GM21786 (cell line): ENCODE data around the gene ZEB2.

Experiments used
- ATAC-seq: cut with Tn5 transposase; IDR thresholded peaks from one replicate; pipeline ENCODE4 v1.9.1; 2021; ENCODE audit not compliant: unreplicated experiment

The ZEB2 gene

DNA sequence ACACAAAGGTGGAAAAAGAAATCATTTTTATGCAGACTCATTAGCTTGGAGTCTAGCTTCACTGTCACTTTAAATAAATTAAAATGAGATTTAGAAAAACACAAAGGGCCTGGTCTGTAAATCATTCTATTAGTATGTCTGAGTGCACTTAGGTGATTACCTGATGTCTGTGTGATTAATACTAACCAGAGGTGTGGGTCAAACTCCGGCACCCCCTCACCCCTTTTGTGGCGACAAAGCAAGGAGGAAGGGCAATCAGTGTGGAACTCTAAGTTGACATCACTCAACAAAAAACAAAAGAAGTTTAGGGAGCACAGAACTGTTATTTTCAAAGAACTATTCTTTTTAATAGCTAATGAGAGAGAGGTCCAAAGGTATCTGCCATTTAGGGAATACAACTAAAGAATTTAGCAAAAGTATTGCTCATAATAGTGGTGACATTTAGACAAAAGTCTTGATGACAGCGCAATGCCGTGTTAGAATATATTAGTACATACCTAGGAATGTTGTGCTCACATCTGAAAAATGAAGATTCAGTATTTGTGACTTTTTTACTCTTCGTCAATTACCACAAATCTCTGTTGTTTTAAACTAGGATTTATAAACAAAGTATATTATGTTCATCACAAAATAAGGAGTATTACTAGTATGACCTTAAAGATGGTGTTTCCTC is 66.3 kb downstream of the ZEB2 start:
- no peak for ATAC-seq

DNA sequence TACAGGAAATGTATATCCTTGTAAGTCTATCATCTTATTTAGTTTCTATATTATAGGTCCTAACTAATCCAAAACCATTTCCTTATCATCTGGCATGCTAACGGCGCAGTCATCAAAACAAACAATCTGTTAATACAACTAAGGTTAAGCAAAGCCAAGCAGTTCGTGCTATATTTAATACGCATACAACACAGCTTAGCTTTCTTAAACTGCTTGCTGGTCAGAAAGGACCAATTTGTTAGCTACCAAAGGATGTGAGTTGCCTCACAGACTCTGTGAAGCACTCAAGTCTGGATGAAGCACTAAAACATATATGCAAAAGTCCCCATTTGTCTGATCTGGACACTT is 67.0 kb downstream of the ZEB2 start:
- no peak for ATAC-seq

DNA sequence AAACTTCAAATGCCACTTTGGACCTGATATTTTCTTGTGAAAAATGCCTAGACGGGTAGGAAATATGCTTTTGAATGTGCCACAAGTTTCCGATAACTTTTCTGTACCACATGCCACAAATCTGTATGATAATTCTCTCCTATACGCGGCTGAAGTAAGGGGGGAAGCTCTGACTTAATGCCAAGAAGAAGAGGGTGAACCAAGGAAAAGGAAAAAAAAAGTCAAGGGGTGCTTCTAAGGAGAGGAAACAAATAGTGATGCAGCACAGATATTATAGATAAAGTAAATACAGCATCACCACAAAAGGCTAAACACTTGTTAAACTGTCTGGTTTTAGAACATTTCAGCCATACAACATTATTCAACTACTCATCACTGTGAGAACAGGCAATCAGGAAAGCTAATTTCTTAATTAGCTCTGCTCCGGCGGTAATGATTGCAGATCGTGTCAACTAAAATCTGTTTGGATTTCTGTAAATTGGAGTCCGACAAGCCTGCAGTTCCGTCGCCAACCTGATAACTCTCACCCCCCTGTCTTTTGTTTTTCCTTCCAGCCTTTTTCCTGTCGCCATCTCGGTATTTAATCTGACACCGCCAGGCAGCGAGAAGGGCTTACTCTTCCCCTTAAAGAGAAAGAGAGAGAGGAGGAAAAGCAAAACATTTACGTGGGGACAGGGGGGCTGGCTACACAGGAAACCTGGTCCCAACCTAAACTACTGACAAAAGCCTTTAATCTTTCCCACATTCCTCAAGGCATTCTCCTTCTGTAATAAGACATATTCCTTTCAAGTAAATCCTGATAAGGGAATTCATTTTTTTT is 67.5 kb downstream of the ZEB2 start:
- ATAC-seq: no peak

DNA sequence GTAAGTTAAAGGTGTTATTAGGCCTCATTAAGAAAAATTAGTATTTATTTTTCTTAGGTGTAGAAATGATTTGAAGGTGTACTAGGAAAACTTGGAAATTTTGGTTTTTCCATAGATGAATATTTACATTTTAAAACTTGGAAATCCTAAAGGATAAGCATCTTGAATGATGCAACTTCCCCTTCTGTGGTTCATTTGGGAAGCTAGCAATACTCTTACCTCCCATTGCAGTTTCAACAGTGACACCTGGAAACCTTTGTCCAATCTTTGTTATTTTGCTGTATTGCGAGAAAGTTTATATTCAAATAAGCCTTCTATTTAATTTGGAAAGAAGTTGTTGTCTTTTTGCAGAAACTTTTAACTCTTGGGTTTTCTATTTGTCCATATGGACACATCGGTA is 68.5 kb downstream of the ZEB2 start:
- ATAC-seq: no peak

DNA sequence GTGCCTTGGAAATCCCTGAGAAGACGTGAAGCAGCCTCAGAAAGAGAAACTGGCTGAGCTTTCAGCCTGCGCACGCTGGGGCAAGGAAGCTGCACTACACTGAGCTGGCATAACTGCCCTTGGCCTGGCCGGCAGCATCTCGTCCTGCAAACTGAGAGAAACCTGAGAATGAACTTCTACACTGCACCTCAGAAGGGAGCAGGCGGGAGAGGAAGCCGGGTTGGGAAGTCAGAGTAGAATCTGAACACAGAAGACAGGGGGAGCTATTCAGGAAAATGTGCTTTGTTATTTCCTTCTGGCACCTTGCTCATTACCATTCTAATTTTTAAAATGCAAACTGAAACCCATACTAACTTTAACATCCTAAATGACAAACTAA is 70.9 kb downstream of the ZEB2 start:
- ATAC-seq: peak; percentile 69

DNA sequence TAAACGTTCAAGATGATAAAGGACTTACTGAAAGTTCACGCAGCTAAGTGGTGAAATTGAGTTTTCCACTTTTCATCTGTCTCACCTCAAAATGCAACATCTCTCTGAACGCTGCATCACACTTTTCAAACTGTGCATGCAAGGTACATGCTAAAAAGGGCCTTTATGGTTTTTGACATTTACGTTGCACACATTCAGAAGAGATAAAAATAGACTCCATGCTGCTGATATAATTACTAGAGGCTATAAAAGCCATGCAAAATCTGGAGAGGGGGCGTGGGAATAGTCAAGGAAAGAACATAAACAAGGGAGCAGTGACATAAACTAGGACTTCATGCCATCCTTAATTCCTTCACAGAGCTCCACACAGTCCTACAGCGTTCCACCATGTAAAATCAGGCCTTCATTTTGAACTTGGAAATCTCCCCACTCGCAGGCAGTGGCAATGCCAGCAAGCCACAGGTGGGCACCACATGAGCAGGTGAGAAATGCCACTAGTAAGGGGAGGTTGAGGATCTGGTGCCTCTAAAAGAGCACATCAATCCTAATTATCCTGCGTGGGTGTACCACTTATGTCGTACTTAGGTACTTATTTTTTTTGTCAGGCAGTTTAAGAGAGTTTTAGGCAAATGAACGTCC is 71.4 kb downstream of the ZEB2 start:
- ATAC-seq: no peak

DNA sequence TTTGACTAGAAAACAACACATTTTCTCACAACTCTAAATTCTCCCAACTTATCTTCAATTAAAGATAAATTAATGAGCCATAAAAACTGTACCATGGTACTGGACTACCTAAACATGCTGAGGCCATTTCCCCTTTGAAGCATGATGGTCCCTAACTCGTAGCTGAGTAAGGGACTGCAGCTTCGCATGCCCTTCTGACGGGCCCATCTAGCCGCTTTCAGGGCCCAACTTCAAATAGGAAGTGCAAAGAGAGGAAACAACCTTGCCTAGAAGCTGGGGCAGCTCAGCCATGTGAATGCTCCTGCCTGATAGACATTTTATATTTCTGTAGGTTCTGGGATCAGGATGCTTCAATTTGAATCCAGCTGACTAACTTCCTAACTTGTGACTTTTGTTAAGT is 72.4 kb downstream of the ZEB2 start:
- no peak for ATAC-seq

DNA sequence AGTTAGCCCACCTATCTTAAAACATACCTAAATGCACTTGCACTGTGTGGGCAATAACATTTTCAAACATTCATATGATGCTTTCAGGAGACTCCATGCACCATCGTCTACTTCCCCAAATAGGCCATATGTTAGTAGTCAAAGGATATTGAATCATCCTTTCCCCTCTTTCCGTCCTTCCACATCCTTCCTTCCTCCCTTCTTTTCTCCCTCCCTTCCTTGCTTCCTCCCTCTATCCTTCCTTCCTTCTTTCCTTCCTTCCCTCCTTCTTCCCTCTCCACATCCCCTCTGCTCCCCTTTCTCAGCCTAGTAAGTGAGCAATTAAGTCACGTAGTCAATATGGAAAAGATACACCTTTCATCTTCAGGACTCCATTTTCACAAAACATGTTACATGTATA is 73.8 kb downstream of the ZEB2 start:
- ATAC-seq: no peak

DNA sequence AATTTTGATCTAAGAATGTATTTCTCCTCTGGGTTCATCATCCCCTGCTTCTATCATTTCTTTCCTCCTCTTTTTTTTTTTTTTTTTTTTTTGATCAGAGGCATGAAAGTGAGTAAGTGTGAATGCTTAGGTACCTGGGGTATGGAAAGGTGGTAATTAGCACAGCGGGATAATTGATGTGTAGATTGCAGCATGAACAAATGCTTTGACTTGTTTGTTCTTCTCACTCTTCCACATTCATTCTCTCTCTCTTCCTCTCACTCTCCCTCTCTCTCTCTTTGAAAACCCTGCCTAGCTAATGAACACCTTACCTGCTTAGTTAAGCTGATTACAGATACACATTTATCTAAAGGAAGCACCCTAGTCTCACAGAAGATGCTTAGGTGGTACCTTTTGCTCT is 74.7 kb downstream of the ZEB2 start:
- no peak for ATAC-seq

DNA sequence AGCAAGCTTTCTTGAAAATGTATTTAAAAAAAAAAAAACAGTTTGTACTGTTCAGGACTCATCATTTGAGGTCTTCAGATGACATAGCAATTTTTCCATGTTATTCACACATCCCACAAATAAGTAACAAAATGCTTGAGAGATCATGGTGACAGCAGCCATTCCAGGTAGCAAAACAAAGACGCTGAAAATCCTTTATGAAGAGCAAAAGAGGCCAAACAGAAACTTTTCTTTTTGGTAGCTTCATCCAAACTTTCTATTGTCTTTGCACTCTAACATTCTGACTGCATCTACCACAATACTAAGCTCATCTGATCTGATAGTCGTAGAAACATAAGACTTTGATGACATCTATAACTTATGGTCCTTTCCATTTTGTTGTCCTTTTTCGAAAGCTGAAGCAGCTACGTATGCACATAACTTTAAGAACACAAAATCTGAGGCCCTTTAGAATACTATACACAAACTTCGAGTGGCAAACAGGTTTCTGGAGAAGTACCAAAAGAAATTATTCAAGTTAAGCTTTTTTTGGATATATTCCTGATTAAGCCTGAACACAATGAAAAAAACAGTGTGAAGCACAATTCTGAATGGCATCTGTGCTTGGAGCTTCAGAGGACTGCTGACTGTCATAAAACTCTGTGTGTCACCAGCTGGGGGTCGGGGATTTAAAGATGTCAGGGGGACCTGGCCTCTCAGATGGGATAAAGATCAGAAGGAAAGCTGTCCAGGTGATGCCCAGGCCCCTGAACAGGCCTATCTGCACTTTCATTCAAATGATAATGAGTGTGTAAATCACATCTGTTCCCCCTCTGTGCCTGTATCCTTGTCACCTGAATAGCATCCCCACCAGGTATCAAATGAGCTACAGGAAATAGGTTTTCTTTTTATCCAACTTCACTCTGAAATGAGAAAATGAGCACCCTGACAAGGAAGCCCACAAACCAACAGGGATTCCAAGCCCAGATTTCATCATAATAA is 75.8 kb downstream of the ZEB2 start:
- no peak for ATAC-seq

DNA sequence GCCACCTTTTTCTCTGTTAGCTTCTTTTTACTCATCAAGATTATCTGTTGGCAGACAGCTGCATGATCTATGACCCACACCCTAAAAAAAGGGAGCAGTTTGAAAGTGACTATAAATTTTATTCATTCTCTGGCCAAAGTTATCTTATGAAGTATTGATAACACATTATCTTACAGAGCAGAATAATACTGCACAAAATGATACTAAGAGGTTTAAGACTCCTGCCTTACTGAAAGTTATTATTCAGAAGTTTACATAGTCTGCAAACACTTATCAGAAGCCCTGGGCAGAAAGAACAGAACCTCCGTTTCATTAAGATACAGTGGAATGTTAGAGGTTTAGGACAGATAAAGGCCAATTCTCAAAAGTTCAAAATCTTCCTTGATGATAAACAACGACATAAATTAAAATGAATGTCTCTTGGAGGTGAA is 78.2 kb downstream of the ZEB2 start:
- no peak for ATAC-seq

DNA sequence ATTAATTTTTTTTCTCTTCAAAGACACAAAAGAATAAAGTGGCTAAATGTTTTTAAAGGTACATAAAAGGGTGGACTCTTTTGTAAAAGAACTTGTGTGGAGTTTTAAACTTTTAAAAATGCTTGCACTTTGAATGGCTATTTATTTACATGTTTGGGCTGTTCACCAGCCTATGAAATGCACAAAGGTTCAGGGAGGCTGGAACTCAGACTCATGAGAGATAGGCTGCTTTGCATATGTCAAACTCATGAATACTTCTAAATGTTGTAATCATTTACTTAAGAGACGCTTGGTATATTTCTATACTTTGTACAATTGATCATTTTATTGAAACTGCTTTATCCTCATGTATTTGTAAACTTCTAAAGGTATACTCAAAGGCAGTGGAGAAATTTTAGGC is 79.9 kb downstream of the ZEB2 start:
- no peak for ATAC-seq

DNA sequence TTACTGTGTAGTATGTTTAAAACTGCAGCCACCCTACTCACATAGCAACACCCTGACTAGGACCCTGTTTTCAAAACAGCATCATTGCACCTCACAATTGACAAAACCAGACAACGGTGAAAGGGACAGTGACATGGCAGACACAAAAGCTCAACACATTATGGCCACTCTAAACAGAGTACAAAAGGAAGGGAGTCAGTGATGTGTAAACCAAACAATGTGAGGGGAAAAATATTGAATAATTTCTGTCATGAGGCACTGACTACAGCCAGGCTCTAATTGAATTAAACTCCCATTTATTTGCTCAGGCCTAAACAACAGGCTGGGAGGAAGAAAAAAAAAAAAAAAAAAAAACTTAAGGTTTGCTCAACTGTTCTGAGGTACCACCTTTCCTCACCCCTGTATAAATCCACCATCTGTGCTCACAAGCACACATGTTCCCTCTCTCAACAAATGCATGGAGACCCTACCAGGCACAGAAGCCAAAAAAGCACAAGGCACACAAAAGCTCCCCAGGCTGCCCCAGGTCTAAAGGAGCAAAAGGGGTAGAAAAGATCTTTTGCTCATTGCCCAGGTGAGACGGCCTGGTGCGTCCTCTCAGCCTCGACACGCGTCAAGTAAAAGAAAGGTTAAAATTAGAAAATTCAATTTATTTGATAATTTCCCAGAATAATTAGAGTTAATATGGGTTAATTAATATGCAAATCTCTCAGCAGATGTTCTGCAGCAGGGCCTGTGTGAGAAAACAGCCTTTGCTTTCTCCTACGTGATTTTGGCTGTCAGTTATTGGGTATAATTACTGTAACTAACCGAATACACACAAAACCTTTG is 80.9 kb downstream of the ZEB2 start:
- no peak for ATAC-seq

DNA sequence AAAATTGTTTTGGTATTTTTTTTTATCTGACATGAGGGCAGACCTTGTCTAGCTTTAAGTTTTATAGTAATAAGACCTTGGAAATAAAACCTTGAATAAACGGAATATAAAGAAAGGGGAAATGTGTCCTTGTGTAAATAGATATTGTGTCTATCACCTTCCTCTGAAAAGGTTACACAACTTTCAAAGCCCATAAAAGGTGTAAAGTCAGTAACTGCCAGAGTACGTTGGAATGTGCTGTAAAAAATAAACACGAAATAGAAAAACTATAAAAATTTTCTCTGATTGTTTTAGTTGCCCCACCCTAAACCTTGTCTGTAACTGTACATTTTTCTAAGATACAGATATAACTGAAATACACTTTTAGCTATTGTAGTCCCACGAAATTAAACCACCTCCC is 82.3 kb downstream of the ZEB2 start:
- no peak for ATAC-seq

DNA sequence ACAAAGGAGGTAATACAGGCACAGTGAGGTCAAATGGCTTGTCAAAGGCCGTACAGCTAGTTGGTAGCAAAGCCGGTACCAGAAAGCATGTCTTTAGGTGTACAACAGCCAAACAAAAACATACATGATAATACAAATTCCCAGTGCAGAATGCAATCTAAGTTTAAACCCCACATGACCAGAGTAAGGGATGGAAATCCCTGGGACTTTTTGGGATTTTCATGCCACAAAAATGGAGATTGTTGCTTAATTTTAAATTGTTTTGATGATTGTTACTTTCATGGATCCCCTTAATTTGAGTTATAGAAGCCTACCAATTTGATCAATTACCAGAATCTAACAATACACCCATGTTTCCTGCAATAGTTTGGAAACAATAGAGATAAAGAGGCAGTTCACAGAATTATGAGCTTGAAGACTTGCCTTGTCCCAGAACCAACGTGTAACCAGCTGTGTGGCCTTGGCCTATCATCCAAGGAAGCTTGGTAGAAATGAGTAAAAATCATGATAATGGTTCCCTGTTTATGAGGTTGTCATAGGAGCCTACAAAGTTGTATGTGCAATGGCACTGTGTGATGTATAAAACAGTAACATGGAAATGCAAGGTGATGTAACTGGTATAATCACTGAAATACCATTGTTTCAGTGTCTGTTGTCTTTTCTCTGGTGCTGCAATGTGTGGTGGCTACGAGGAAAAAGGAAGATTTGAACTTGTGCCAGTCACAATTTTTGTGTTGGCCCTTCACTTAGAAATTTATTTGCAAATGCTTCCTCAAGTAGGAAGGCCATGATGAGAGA is 85.3 kb downstream of the ZEB2 start:
- ATAC-seq: no peak

DNA sequence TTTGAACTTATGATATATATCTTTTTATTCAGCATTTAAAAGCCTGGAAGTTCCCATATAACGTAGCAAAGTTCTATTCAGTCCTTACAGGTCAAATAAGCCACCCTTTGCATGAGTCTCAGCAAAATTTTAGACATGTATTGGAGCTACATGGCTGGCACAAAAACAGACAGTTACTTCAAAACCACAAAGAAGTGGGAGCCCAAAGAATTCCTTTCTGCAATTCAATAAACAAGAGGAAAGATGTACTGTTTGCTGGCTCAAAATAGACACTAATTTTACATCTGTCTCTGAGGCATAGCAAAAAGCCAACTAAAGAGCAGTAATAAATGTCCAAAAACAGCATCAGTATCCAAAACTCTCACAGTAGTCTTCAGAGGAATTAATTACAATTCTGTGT is 87.0 kb downstream of the ZEB2 start:
- ATAC-seq: no peak

DNA sequence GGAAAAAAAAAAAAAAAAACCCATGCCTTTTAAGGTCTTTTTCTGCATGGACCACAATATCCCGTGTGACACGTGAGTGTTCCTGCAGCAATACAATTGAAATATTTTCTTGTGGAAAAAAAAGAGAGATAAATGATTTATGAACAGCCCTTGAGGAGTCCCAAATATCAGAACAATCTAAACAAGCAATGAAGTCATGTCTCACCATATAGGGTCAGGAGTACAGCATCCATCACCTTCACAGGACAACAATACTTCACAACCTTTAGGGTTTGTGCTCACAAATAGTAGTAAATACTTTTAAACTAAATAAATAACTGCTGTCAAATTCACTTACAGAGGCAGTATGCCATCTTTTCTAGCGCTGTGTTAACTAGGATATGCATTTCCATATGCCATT is 87.9 kb downstream of the ZEB2 start:
- ATAC-seq: no peak

DNA sequence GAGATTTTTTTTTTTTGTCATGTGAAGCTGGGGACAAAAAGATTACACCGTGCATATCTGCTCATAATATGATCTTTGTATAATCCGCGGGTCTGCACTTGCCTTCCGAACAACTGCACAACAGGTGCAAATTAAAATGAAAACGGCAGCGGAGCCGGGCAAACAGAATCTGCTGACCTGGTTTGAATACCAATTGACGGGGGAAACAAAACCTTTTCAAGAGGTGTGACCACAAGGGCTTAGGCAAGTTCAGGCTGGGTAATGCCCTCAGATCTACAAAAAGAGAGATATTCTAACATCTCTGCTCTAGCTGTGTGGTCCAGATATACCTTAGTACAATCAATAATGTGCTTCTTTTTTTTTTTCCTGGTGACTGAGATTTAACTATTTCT is 88.5 kb downstream of the ZEB2 start:
- no peak for ATAC-seq

DNA sequence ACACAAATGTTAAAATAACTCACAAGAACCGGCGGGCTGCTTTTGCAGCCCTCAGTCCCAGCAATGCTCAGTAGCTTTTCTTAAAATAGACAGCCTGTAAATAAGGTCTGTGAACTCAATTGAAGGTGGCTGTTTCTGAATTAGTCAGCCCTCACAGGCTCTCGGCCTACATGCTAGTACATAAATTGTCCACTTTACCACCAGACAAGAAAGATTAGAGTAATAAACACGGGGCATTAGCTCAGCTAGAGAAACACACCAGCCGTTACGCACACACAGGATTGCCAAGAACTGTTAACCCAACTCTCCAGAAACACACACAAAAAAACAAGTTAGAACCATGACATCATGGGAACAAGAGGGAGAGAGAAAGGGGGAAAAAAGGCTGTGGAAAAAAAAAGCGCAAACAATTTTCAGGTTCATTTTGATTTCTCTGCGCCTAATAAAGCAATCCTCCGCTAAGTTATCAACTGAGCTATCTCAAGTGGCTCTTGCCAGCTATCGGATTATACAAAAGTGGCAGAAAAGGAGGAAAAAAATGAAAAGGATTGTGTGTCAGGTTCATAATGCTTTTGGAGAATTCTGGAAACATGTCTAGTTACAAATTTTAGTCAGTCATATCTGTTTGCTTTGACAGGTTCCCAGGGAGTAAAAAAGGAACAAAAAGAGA is 89.1 kb downstream of the ZEB2 start:
- ATAC-seq: peak; percentile 94
